ENCODE data around the gene WDR38. TPM values are rescaled to one million over a fixed set of nuclear protein-coding genes. Genes with fewer than 3 reads are reported as not detected.

Gene WDR38
- total RNA-seq, 1 donor from 2014 or later = not detected

DNA sequence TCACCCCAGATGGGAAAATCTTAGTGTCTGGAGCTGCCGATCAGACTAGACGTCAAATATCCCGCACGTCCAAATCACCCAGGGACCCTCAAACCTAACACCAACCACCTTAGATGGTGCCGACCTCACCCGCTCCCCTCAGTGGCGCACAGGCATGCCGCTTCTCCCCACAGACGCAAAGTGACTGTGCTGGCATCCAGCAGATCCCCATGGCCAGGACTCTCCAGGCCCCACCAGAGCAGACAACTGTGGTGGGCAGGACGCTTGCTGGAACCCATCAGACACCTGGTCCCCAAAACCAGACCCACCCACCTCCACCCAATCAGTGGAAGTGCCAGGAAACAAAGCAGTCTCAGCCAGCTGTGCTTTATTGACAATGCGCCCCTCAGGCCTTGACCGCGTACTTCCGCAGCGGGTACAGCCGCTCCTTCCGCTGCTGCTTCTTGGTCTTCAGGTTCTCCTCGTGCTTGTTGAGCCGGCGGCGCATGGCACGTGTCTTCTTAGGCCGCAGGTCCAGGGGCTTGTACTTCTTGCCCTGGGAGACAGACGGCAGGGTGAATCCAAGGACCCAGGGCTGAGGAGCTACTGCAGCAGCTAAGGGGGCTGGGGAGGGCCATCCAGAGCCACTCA is 4.4 kb downstream of the WDR38 start:
- no peak for DNase-seq (ENCODE audit: low read depth, low spot score)

DNA sequence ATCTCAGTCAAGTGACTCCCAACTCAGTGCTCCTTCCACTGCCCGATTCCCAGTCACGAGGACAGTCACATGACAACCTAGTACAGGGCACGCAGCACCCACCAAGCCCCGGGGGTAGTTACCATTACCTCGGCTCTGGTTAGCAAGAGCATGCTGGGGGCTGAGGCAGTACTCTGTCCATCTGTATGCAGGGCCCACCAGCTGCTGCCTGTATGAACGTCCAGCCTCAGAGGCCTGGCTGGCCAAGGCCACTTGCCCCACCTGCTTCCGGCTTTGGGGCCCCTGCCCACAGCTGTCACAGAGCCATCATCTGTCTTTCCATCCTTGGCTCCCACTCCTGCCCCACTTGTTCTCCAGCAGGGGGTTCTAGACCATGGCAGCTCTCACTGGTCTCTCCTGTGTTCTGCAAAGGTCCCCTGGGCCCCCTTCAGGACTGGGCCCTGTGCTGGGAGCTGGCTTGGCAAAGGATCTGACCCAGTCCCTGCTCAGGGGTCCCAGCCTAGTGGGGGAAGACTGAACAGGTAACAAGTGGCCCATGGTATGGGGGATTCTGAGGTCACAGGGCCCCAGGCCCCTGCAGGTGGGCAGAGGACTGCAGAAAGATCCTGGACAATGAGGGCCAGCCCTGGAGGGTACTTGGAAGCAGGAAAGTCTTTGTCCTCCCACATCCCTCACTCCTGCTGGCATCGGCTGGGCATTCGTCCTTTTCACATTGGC is 5.2 kb downstream of the WDR38 start:
- DNase-seq (ENCODE audit: low read depth, low spot score) = no peak

DNA sequence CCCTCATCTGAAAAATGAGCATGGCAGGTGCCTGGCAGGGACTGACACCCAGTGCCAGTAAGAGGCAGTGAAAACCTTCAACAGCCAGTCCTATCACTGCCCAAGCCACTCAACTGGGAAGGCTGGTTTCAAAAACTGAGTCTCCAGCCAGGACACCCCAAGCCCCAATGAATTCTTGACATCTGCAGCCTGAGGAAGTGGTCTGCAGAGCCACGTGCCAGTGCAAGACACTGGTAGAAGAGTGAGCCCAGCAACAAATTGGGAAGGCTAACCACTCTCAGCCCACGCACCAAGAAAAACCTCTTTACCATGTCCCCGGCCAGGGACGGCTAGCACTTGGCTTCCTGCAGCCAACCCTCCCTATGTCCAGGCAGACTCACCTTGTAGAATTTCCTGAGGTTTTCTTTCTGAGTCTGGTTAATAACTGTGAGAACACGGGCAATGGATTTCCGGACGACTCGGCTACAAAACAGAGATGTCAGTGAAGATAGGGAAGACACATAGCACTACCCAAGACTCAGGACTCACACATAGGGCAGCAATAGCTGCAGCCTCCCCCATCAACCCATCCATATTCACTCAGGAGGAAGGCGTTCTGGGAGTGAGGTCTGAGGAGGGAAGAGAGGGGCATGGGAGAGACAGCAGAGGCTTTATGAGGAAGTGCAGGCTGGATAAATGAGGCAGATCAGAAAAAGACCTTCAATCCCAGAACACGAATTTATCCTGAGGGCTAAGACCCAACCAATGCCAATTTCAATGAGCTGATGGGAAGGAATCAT is 6.7 kb downstream of the WDR38 start:
- no peak for DNase-seq (ENCODE audit: low read depth, low spot score)

DNA sequence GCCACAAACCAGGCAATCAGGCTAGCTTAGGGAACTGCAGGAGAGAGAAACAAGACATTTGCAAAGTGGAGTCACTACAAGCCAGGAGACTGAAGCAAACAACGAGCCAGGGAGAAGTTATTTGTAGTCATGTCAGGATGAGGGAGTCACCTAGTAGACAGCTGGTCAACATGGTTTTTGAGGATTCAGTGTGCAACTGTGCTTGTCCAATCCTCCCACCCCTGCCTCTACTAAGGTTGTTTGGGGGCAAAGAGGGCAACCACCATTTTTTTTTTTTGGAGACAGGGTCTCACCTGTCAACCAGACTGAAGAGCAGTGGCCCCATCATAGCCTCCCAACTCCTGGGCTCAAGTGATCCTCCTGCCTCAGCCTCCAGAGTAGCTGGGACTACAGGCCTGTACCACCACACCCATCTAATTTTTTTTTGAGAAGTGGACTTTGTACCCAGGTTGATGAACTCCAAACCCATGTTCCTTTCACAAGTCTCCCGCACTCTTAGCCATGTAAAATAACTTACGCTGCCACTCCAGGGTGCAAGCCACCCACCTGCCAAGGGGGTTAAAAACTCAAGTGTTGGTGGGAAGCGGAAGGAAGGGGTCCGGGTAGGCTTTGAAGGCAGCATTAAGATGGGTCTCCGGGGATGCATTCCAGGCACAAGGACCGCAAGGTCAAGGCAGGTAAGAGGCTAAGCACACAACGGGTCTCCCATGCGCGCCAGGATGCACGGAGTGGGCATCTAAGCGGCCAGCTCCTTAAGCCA is 7.5 kb downstream of the WDR38 start:
- no peak for DNase-seq (ENCODE audit: low read depth, low spot score)

DNA sequence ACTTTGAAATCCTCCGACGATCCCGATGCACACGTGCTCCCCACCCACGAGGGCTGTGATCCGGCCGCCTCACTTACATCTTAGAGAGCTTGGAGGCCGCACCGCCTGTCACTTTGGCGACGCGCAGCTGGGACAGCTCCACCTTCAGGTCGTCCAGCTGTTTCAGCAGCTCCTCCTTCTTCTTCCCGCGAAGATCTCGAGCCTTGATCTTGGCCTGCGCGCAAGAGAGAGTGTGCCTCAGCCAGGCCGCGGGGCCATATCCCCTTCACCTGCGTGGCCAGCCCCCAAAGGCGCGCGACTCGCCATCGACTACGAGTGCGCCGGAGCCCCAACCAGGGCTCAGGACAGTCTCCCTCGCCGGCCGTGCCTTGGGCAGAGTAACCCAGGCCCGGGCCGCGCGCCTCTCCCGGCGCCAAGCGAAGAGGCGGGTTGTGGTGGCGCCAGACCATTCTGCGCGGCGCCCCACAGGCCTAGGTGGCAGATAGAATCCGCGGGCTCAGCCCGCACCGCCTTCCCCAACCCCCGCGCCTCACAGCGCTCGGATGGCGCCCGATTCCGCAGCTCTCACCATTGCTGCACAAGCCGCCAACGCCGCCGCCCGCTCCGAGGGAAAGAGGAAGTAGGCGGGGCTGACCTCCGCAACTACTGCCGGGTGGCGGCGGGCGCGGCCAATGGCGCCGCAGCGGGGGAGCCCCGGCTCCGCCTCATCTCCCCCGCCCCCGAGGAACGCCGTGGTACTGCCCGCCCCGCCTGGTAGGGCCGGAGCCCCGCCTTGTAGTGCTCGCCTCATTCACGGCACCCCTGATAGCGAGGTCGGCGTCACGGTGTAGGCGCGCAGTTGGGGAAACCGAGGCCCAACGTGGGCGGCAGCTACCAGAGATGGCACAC is 8.3 kb downstream of the WDR38 start, which contains the start of the genes ARPC5L and RPL35:
ARPC5L (plus strand) TSS at position 789 of the 888 bp plus-strand sequence. CDS start 7,161 bp downstream, outside the sequence.
RPL35 (minus strand) TSS at position 616 of the 888 bp plus-strand sequence; CDS start at position 571, 45 bp downstream.
- peak; percentile 79 for DNase-seq (ENCODE audit: low read depth, low spot score)

DNA sequence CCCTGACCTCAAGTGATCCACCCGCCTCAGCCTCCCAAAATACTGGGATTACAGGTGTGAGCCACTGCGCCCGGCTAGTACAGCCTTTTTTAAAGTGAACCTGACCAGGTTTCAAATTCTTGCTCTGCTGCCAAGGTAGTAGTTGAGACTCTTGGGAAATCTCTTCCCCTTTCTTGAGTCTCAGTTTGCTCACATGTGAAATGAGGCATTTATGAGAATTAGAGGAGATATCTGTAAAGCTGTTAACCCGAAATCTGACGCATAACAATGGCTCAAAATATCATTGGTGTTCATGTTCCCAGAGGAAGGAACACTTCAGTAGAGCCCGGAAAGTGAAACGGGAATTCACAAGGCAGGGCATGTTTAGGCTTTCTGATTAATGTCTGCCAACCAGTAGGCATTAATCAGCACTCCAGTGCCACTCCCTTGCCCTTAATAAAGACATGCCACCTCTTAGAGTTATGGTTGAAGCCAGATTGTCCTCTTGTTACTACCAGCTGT is 10.2 kb downstream of the WDR38 start:
- no peak for DNase-seq (ENCODE audit: low read depth, low spot score)

DNA sequence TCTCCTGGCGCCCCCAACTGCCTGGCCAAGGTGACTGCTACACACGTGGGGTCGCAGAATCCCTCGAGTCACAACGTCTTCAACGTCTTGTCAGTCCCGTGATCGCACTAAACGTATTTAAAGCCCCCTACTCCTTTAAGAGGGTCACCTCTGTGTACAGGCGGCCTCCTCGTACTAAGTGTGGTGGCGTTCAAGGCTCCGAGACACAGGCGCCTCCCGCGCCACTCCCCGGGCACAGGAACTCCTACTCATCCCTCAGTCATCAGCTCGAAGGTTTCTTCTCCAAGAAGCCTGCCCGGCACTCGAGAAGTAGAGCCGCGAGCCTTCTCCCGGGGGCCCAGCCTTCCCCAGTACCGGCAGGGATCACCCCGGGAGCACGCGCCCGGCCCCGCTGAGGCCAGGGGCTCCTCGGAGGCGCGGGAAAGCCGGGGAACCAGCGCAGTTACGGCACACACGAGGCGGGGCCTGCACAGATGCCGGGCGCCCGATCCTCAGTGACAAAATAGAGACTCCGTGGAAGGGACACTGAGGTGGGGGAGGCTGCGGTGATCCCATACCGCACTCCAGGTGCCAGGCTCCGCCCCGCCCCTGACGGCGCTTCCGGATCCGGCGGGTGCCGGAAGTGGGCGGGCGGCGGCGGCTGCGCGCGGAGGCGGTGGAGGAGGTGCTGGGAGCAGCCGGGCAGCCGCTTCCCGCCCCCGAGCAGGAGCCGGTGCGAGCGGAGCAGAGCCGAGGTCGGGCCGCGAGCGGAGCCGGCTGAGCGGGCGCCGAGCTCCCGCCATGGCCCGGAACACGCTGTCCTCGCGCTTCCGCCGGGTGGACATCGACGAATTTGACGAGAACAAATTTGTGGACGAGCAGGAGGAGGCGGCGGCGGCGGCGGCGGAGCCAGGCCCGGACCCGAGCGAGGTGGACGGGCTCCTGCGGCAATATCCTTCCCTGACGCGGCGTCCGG is 15.5 kb downstream of the WDR38 start:
- no peak for DNase-seq (ENCODE audit: low read depth, low spot score)

DNA sequence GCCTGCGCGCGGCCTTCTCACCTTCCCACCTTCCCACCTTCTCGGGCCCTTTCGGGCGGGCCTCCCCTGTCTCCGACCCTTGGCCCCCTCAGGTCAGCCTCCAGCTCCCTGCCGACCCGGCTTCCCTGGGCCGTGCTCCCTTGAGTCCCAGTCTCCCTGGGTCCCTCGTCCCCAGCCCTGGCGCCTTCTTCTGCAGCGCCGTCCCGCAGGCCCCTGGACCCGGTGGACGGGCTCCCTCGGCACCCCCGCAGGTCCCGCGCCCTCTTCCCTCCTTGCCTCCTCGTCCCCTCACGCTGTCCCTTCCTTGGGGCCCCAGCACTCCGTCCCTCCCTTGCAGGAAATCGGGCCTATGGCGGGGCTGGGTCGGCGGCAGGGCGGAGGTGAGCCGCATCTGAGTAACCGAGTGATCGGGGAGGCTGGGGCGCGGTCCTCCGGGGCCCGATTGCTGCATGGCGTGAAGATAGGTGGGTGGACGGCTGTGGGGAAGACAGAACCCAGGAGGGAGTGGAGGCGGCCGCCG is 16.3 kb downstream of the WDR38 start:
- DNase-seq (ENCODE audit: low read depth, low spot score) = no peak

DNA sequence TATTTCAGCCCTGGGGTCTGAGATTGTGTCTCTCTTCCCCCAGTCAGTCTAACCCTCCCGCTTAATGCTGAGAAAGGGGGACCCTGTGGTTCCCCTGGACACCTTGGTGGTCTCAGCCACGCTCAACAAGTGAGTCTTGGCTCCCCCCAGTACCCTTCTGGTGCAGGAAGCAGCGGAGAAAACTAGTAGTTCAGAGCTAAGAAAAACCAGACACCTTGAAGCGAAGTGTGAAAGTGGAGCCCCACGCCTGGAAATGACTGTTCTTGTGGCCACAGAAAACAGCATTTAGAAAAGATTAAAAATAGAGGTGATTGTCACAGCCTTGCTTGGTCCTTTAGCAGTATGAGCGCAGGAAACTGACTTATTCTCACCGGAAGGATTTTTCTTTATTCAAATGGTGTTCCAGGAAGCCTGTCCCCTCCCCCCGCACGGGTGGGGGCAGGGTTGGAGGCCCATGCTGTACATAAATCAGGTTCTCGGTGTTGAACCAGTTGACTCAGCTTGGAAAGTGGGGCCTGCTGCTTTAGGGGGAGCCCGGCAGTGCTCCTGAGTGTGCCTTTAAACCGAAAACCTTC is 16.8 kb downstream of the WDR38 start:
- no peak for DNase-seq (ENCODE audit: low read depth, low spot score)

DNA sequence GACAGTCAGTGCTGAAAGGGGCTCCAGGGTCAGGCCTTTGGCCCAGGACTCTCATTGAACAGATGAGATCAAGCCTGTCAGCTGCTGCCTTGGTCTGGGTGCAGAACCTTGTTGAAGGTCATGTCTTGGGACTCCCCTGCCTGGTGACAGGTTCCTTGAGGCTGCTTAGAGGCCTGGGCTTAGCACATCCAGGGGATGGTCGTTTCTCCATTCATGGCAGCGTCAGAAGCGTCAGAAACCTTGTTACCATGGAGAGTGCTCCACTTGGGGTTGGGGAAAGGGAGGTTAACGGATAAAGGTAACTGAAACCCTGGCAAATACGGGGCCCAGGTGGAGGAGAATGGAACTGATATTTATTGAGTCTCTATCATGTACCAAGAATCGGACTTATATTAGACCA is 17.5 kb downstream of the WDR38 start:
- no peak for DNase-seq (ENCODE audit: low read depth, low spot score)

DNA sequence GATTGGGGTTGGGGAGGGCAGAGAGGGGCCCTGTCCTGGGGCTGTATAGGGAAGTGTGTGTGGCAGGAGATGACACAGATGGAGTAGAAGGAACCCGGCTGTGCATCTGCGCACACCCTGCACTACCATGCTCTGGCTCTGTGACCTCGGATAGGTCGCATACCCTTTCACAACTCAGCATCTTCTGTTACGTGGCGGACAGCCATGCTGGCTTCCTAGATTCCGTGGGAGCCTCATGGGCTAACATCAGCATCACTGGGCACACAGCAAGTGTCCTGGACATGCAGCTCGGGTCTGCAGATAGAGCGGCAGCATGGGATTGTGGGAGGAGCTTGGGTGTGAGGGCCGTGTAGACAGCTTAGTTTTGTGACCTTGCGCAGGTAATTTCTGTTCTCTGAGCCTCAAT is 17.9 kb downstream of the WDR38 start:
- no peak for DNase-seq (ENCODE audit: low read depth, low spot score)

DNA sequence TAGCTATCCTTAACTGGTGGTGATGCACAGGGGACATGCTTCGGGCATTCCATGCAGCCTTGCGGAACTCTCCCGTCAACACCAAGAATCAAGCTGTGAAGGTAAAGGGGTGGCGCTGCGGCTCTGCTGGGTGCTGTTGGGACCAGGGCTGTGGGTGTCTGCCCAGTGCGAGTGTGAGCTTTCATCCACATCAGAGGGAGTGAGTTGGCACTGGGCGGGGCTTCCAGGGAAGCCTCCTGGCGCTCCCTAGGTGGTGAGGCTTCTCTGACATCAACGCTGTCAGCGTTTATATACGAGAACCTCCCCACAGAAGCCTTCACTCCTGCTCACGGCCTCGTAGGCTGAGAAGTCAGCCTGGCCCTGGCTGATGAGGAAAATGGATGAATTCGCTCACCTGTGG is 20.4 kb downstream of the WDR38 start:
- DNase-seq (ENCODE audit: low read depth, low spot score) = no peak

DNA sequence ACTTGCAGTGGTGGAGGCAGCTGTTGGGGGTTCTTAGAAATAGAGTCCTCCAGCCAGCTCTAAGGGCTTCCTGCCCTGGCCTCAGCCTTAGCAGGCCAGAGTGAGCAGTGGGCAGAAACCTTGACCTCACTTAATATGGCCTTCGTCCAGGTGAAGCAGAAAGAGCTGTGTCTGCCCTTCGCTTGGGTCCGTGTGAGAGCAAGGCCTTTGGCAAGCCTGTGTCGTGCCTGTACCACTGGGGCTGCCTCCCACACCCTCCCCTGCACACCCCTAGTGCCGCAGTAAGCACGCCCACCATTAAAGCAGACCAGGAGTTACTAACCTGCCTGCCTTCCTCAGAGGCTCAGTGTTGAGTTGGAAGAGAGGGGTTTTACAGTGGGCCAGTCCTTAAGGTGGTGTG is 22.2 kb downstream of the WDR38 start:
- no peak for DNase-seq (ENCODE audit: low read depth, low spot score)

DNA sequence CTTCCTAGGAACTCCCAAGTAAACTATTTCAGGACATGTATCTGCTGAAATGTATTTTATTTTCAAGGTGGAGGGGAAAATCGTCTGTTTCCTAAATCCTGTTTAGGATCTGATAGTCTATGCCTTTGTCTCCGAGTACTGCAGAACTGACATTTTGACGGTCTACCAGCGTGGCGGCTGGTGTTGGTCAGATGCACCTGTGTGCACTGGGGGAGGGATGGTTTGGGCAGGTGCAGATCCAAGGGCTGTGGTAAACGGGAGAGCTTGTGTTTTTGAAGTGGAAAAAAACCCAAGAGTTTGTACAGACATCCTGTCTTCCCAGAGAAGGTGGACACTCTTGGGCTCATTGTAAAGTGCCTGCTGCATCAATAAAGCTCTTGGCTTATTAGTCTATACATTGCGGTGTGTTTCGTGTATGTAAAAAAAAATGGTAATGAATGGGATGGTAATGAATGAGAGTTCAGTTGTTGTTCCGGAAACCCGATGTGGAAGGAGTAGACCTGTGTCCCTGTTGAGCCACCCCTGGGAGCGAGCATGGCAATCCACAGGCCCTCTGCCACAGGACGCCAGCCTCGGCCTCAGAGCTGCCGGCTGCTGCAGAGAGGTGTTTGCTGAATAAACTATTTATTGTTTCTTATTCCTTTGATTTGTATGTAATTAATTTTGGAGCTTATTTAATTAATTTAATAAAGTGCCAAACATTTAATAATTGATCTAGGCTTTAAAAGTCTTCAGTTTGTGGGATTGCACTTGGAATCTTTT is 23.9 kb downstream of the WDR38 start:
- DNase-seq (ENCODE audit: low read depth, low spot score) = no peak

DNA sequence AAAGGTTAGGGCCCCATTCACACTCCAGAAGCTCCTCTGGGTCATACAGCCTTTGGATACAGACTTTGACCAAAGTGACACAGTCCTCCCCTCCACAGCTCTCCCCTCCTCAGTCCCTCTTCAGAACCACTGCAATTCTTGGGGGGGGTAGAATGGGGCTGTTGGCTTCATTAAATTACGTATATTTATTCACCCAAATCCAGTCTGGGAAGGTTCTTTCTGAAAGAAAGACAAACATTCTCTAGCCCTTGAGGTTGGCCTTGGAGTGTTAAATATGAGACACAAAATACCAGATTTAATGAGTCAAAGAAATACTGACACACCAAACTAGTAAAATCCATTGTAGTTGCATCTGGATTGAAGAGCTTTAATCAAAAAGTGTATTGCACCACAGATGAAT is 24.8 kb downstream of the WDR38 start:
- no peak for DNase-seq (ENCODE audit: low read depth, low spot score)

DNA sequence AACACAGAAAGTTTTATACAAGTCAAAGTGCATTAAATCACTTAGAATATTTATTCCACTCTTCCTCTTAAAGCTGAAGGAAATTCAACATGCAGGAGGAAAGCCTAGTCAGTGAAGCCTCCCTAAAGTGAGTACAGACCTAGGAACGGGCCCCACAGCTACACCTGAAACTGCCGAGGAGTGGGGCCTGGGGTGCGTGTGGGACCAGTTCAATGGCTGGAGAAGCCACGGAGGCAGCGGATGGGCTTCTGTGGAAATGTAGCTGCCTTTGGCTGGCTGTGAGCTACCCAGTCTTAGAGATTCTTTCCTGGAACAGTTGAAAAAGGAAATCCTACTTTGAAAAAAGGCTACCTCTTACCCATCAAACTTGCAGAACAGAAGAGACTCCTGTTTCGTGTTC is 25.3 kb downstream of the WDR38 start:
- DNase-seq (ENCODE audit: low read depth, low spot score) = no peak

DNA sequence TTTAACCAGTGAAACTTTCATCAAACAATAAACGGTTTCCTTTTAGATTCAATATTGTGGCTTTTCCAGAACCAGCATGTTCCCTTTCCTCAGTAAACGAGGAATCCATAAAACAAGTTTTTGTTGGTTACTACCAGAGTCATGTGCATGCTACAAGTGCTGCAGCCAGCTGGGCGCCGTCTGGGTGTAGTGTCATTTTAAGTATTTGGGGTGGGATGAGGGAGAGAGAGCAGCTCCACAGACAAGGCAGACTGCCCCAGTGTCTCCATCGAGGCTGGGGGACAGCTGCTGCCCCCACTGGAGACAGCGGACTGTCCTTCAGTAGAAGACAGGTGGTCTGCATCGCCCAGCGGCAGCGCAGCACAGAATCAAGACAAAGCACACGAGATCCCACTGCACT is 26.0 kb downstream of the WDR38 start:
- no peak for DNase-seq (ENCODE audit: low read depth, low spot score)

DNA sequence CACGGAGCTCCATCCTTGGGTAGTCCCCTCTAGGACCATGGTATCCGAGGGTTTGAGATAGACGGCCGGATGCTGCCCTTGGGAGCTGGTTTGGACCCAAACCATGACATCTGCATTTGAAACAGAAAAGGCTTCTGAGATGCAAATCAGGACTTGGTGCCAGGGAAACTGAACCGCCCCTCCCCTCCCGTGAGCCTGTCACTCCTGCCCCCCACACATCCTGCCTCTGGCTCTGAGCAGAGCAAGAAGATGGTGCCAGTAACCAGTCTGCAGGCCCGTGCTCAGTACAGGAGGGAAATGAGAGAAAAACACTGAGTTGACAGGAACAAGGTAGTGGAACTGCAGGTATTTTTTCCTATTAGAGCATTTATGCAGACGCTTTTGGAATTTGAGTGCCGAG is 27.2 kb downstream of the WDR38 start:
- no peak for DNase-seq (ENCODE audit: low read depth, low spot score)

Data from pulmonary artery endothelial cell (primary cell).